ENCODE measurements around the gene DNAJC13.

DNA sequence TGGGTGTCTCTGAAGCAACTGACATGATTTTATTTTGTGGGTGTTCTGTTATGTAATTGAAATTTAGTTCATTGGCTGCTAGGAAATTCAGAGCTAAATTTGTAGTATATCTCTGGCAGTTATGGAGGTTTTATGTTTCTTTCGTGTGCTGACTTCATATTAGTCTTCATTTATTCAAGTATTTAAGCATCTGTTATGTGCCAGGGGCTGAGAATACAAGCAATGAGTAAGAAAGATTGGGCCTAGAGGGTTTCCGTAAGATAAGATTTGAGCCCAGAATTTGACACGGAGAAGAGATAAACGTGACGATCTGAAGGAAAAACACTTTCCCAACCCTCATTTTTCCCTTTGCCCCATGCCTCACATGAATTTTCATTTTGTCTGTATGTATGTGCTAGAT lies 104.6 kb downstream of the DNAJC13 start:
- TF ChIP-seq, protein P1, sequence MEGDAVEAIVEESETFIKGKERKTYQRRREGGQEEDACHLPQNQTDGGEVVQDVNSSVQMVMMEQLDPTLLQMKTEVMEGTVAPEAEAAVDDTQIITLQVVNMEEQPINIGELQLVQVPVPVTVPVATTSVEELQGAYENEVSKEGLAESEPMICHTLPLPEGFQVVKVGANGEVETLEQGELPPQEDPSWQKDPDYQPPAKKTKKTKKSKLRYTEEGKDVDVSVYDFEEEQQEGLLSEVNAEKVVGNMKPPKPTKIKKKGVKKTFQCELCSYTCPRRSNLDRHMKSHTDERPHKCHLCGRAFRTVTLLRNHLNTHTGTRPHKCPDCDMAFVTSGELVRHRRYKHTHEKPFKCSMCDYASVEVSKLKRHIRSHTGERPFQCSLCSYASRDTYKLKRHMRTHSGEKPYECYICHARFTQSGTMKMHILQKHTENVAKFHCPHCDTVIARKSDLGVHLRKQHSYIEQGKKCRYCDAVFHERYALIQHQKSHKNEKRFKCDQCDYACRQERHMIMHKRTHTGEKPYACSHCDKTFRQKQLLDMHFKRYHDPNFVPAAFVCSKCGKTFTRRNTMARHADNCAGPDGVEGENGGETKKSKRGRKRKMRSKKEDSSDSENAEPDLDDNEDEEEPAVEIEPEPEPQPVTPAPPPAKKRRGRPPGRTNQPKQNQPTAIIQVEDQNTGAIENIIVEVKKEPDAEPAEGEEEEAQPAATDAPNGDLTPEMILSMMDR (IDR thresholded peaks at IDR 0.05; ENCODE audit: insufficient read depth, low read length) = no peak
- TF ChIP-seq, protein P2, sequence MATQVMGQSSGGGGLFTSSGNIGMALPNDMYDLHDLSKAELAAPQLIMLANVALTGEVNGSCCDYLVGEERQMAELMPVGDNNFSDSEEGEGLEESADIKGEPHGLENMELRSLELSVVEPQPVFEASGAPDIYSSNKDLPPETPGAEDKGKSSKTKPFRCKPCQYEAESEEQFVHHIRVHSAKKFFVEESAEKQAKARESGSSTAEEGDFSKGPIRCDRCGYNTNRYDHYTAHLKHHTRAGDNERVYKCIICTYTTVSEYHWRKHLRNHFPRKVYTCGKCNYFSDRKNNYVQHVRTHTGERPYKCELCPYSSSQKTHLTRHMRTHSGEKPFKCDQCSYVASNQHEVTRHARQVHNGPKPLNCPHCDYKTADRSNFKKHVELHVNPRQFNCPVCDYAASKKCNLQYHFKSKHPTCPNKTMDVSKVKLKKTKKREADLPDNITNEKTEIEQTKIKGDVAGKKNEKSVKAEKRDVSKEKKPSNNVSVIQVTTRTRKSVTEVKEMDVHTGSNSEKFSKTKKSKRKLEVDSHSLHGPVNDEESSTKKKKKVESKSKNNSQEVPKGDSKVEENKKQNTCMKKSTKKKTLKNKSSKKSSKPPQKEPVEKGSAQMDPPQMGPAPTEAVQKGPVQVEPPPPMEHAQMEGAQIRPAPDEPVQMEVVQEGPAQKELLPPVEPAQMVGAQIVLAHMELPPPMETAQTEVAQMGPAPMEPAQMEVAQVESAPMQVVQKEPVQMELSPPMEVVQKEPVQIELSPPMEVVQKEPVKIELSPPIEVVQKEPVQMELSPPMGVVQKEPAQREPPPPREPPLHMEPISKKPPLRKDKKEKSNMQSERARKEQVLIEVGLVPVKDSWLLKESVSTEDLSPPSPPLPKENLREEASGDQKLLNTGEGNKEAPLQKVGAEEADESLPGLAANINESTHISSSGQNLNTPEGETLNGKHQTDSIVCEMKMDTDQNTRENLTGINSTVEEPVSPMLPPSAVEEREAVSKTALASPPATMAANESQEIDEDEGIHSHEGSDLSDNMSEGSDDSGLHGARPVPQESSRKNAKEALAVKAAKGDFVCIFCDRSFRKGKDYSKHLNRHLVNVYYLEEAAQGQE (IDR thresholded peaks at IDR 0.05; ENCODE audit: insufficient replicate concordance, low read depth) = no peak
- TF ChIP-seq POLR2AphosphoS5 (IDR thresholded peaks at IDR 0.05; ENCODE audit: low read depth) = no peak
- TF ChIP-seq GABPA (IDR thresholded peaks at IDR 0.05; ENCODE audit: low read depth) = no peak

Measured in HL-60 (cell line).